Heart left ventricle (tissue), 13 donors: Measurements from ENCODE around the gene TBCK.

Experiments used
- POLR2A ChIP-seq, 2 donors: fragments of 450-650 bp; IDR thresholded peaks; one replicate each; pipeline ENCODE4 v1.6.1; 2017; ENCODE audit warnings: antibody characterized with exemption in 2 of 2, mild to moderate bottlenecking in 2 of 2, moderate library complexity in 2 of 2
- TF ChIP-seq, protein P1 (sequence below), 12 donors: fragments of 200-600 bp; sonication (generic) in 4 of 12; IDR thresholded peaks; one replicate each; pipeline versions ENCODE4 v1.5.0 to v1.8.0; 2018 to 2022; ENCODE audit warnings: antibody characterized with exemption in 12 of 12, mild to moderate bottlenecking in 5 of 12
- donor health status: ischemic (EF 13 %, LVEDD 7.1; RV severe dilation, severe dysfunction).
- donor health status: DM: no; HTN: yes; CAD: no.
- donor health status: DM: no; HTN: no; CAD: no.
- donor health status: ischemic (EF 25% LVEDD 6.9; RV normal size, moderate dysfunction).
- donor health status: ischemic (EF 25% LVEDD 5.7; RV mildly dilated, moderate dysfunction).
- donor health status: ischemic (EF 35%, LVEDD 5.7; RV mildly dilated, moderate dysfunction).
- donor health status: nonischemic (EF 11% LVEDD 7.7; RV severe dilation, severe dysfunction).
- donor health status: DM: yes; HTN: yes; CAD: no.
- donor health status: PGD.
- donor health status: ischemic (EF 29% LVEDD 5.4; RV normal size, mild dysfunction).
- donor health status: nonischemic (EF 23%, LVEDD 6.1; RV moderate dilation, normal function).

DNA sequence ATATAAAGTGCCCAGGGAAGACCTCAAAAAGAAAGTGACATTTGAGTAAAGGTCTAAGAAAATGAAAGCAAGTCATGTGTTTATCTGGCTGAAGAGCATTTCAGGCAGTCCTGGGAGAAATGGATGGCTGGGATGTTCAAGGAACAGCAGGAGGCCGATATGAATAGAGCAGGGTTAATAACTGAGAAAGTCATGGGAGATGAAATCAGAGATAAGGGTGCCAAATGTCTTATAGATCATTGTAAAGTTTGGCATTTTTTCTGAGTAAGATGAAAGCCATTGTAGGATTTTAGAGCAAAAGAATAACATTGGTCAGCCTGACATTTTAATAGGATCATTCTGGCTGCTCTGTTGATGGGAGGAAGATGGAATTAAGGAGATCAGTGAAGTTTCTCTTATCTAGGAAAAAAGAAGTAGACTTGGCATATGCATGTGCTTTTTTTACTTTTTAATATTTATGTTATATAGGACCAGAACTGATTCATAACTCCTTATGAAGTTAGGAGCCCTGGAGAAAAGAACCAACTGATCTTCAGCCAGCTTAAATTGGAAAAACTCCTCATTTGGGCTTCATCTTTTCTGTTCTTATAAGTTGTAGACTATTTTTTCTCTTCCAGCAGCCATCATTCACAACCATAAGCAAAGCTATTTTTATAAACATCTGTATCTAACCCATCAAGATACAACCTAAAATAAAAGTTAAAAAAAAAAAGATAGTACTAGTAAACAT is 18.9 kb upstream of the TBCK start:
- TF ChIP-seq, protein P1, sequence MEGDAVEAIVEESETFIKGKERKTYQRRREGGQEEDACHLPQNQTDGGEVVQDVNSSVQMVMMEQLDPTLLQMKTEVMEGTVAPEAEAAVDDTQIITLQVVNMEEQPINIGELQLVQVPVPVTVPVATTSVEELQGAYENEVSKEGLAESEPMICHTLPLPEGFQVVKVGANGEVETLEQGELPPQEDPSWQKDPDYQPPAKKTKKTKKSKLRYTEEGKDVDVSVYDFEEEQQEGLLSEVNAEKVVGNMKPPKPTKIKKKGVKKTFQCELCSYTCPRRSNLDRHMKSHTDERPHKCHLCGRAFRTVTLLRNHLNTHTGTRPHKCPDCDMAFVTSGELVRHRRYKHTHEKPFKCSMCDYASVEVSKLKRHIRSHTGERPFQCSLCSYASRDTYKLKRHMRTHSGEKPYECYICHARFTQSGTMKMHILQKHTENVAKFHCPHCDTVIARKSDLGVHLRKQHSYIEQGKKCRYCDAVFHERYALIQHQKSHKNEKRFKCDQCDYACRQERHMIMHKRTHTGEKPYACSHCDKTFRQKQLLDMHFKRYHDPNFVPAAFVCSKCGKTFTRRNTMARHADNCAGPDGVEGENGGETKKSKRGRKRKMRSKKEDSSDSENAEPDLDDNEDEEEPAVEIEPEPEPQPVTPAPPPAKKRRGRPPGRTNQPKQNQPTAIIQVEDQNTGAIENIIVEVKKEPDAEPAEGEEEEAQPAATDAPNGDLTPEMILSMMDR (IDR thresholded peaks at IDR 0.05): no peak
- no peak for TF ChIP-seq POLR2A (IDR thresholded peaks at IDR 0.05)
